Lower leg skin (tissue), 4 donors: ENCODE data around the gene ARHGDIG. TPM values are rescaled to one million over a fixed set of nuclear protein-coding genes. Genes with fewer than 3 reads are reported as not detected.
"Not testable (repeated sequence)": the region's sequence is repeated elsewhere in the genome, so short reads cannot be mapped to it uniquely, and the experiment has no call there.

Experiments
- DNase-seq, 2 donors: peaks; one replicate each; pipeline ENCODE4 v3.0.0-alpha.2; 2019; ENCODE audit warnings: low spot score in 2 of 2
- H3K4me3 ChIP-seq: fragments of 200-600 bp; sonication (generic); 2 replicates; pipeline ENCODE4 v1.5.1; 2017; ENCODE audit warnings: mild to moderate bottlenecking, low read depth; ENCODE audit not compliant: poor library complexity, severe bottlenecking
- POLR2A ChIP-seq, 2 donors: fragments of 450-650 bp; IDR thresholded peaks; one replicate each; pipeline ENCODE4 v1.6.1; 2016 to 2017; ENCODE audit warnings: antibody characterized with exemption in 2 of 2, mild to moderate bottlenecking in 1 of 2, moderate library complexity in 1 of 2
- WGBS, 2 donors: methylation state at CpG; one replicate each; pipeline ENCODE4 v1.1.5; 2018; 5-methylcytosine and 5-hydroxymethylcytosine counted together
- intact Hi-C: fragments of 100-400 bp; cut with DNase I; formaldehyde crosslinking; loops from one replicate; pipeline ENCODE4 v1.15.0; 2023; ENCODE audit warnings: low total_unique reads
- total RNA-seq, 4 donors: library from RNA; depleted of rRNA; stranded (reverse); fragments of >200 nt; gene quantifications; one replicate each; pipeline ENCODE4 v1.1.0, GENCODE V29; 2016
- TF ChIP-seq, protein P1 (sequence below), 3 donors: fragments of 450-650 bp; IDR thresholded peaks; one replicate each; pipeline ENCODE4 v1.5.1; 2016; ENCODE audit warnings: antibody characterized with exemption in 3 of 3, mild to moderate bottlenecking in 3 of 3, moderate library complexity in 2 of 3

Gene ARHGDIG
- total RNA-seq, 4 donors from 2014 or later: not detected

DNA sequence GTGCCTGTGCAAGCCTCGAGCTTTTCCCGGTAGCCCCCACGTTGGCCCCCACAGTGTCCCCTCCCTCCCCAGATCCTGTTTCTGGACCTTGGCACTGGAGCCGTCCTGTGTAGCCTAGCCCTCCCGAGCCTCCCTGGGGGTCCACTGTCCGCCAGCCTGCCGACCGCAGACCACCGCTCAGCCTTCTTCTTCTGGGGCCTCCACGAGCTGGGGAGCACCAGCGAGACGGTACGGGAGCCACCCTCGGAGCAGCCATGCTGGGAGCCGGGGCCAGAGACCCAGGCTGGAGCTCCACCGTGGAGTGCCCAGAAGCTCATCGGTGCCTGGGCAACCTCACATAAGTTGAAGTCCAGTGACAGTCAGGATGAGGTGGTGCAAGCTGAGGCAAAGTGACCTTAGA lies 16.4 kb upstream of the ARHGDIG start:
- DNase-seq: no peak
- TF ChIP-seq, protein P1, sequence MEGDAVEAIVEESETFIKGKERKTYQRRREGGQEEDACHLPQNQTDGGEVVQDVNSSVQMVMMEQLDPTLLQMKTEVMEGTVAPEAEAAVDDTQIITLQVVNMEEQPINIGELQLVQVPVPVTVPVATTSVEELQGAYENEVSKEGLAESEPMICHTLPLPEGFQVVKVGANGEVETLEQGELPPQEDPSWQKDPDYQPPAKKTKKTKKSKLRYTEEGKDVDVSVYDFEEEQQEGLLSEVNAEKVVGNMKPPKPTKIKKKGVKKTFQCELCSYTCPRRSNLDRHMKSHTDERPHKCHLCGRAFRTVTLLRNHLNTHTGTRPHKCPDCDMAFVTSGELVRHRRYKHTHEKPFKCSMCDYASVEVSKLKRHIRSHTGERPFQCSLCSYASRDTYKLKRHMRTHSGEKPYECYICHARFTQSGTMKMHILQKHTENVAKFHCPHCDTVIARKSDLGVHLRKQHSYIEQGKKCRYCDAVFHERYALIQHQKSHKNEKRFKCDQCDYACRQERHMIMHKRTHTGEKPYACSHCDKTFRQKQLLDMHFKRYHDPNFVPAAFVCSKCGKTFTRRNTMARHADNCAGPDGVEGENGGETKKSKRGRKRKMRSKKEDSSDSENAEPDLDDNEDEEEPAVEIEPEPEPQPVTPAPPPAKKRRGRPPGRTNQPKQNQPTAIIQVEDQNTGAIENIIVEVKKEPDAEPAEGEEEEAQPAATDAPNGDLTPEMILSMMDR (IDR thresholded peaks at IDR 0.05): no peak
- 94 to 95% methylated on average over 9 to 17 of the region's 17 CpGs for WGBS, 2 donors
- H3K4me3 ChIP-seq: no peak overlapping the region
- intact Hi-C loops: no loop called here

DNA sequence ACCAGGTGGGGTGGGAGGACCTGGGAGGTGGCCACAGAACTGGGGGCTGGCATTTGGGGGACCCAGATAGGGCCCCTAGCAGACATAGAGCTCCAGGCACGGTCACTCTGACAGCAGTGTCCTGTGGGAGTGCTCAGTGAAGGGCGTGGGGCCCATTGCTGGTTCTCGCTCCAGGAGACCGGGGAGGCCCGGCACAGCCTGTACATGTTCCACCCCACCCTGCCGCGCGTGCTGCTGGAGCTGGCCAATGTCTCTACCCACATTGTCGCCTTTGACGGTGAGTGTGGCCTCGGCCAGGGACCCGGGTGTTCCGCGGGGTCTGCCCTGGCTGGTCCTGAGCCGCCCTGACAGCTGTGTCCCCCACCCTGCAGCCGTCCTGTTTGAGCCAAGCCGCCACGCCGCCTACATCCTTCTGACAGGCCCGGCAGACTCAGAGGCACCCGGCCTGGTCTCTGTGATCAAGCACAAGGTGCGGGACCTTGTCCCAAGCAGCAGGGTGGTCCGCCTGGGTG lies 15.9 kb upstream of the ARHGDIG start:
- WGBS, 2 donors: 81 to 85% methylated on average over 6 to 20 of the region's 23 CpGs
- no peak for DNase-seq
- no peak for TF ChIP-seq POLR2A (IDR thresholded peaks at IDR 0.05)
- TF ChIP-seq, protein P1 (IDR thresholded peaks at IDR 0.05): no peak
- H3K4me3 ChIP-seq: no peak overlapping the region
- intact Hi-C loops: no loop called here

DNA sequence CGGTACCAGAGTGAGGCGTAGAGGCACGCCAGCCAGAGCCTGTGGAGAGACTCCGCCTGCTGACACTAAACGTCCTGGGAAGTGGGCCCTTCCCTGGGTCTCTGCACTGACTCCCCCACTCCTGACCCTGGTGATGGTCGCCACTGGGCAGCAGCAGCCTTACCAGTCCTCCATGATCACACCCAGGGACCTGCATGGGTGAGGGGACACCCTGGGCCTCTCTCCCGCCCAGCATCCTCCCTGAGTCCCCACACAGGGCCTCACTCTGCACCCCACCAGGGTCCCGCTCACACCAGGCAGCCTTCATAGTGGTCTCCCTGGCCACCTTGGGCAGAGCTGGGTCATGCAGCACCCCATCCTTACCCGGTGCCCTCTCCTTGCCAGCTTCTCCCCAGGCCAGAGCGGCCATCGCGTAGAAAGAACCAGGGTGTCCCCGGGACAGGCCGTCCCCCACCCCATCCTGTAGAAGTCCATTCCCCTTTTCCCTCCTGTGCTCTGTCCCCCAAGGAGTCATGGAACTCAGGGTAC lies 15.3 kb upstream of the ARHGDIG start:
- no peak for DNase-seq
- TF ChIP-seq, protein P1 (IDR thresholded peaks at IDR 0.05): no peak
- no peak for TF ChIP-seq POLR2A (IDR thresholded peaks at IDR 0.05)
- H3K4me3 ChIP-seq: no peak overlapping the region
- WGBS, 2 donors: 90 to 91% methylated on average over 12 to 14 of the region's 14 CpGs
- intact Hi-C loops: no loop called here

DNA sequence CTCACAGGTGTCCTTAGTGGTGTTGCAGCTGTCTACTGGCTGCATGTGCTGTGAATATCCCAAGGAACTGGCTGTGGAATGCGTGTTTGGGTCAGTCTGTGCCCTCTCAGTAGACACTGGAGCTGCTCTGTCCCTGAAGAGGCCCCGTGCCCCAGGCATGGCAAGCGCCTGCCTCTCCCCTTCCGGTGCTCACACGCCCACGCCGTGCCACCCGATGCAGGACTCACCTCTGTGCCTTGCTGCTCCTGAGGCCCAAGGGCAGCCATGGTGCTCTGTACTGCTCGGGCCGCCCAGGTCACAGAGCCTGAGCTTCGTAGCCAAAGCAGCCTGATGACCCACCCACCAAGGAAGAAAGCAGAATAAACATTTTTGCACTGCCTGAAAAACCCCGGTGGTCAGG lies 14.7 kb upstream of the ARHGDIG start:
- intact Hi-C loops: no loop called here
- H3K4me3 ChIP-seq: no peak overlapping the region
- no peak for DNase-seq
- no peak for TF ChIP-seq POLR2A (IDR thresholded peaks at IDR 0.05)
- TF ChIP-seq, protein P1 (IDR thresholded peaks at IDR 0.05): no peak
- WGBS, 2 donors: 55 to 58% methylated on average over 7 to 12 of the region's 12 CpGs

DNA sequence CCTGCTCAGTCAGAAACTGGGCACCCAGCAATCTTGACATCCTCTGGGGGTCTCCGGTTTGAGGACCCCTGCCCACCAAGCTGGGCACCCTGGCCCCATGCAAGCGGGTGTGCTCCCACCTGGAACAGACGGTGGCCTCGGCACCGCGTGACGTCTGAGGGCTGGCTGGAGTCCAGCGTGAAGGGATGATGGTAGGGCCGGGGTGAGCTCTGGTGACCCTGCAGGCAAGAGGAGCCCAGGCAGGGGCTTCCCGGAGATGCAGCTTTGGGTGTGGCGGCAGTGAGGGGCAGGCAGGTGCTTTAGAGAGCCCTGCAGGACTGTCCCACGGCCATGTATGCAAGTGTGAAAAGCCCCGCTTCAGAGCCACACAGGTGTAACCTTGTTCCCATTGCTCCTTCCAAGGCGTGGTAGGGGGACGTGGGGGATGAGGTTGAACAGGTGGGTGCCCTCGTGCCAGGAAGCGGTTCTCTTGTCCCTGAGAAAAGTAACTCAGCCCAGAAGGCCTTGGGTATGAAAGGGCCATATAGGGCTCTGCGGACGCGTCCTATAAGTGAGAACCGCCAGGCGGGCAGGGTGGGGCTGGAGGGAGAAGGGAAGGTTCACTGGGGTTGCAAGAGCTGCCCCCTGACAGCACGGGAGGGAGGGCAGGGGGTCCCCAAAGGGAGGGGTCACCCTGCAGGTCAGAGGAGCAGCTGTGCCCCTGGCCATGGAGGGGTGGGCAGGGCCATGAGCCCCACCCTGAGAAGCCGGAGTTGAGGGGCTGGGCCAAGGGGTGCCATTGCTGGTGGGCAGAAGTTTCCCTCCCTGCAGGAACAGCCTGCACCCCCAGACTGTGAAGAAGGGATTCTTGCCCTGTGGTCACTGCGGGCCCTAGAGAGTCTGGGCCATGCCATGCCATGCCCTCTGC lies 13.9 kb upstream of the ARHGDIG start:
- H3K4me3 ChIP-seq: no peak overlapping the region
- DNase-seq: no peak
- TF ChIP-seq, protein P1 (IDR thresholded peaks at IDR 0.05): no peak
- WGBS, 2 donors: 60 to 62% methylated on average over 19 to 24 of the region's 25 CpGs
- intact Hi-C loops: no loop called here

DNA sequence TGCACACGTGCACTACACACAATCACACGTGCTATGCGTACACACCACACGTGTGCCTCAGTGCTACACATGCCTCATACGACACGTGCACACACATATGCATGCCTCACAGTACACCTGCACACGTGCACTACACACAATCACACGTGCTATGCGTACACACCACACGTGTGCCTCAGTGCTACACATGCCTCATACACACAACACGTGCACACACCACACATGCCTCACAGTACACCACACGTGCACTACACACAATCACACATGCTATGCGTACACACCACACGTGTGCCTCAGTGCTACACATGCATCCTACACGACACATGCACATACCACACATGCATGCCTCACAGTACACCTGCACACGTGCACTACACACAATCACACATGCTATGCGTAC lies 12.8 kb upstream of the ARHGDIG start:
- intact Hi-C loops, H3K4me3 ChIP-seq, DNase-seq: not testable (repeated sequence)
- WGBS, 2 donors: 84 to 87% methylated on average over 17 of the region's 17 CpGs
